Astrocyte of the spinal cord (primary cell): ENCODE data around the gene MAGI2.

Experiments used
- DNase-seq: peaks from one replicate; pipeline ENCODE4 v3.0.0; 2011; ENCODE audit warnings: low read depth, low spot score
- H3K4me3 ChIP-seq: 2 replicates; pipeline ENCODE4 v1.5.1; 2011; ENCODE audit warnings: low read depth, mild to moderate bottlenecking, low read length, moderate library complexity
- in situ Hi-C: cut with HindIII; loops from 2 replicates; pipeline ENCODE4 v1.10.0; 2017; ENCODE audit warnings: low sequenced_read_pairs
- TF ChIP-seq, protein P1 (sequence below): IDR thresholded peaks from 2 replicates; pipeline ENCODE4 v1.5.1; 2012; ENCODE audit warnings: low read depth, mild to moderate bottlenecking, low read length, inconsistent platforms

MAGI2 gene

DNA sequence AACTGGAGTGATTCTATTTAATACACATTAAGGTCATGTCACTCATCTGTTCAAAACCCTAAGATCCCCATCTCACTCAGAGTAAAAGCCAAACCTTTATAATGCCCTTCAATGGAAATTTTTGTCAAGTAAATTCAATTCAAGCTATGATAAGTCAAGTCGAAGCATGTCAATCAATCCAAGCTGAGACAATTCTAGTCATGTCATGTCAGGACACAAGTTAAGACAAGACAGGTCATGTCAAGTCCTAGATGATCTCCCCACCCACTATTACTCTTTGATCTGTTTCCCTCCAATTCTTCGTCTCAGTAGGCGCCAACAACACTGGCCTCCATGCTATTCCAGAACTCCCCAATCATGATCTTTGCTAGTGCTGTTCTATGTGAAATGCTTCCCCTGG, 141.4 kb downstream of the MAGI2 start:
- in situ Hi-C loops = no loop called here
- TF ChIP-seq, protein P1, sequence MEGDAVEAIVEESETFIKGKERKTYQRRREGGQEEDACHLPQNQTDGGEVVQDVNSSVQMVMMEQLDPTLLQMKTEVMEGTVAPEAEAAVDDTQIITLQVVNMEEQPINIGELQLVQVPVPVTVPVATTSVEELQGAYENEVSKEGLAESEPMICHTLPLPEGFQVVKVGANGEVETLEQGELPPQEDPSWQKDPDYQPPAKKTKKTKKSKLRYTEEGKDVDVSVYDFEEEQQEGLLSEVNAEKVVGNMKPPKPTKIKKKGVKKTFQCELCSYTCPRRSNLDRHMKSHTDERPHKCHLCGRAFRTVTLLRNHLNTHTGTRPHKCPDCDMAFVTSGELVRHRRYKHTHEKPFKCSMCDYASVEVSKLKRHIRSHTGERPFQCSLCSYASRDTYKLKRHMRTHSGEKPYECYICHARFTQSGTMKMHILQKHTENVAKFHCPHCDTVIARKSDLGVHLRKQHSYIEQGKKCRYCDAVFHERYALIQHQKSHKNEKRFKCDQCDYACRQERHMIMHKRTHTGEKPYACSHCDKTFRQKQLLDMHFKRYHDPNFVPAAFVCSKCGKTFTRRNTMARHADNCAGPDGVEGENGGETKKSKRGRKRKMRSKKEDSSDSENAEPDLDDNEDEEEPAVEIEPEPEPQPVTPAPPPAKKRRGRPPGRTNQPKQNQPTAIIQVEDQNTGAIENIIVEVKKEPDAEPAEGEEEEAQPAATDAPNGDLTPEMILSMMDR = no peak
- DNase-seq = no peak
- no peak overlapping the region for H3K4me3 ChIP-seq

- no peak for DNase-seq
- H3K4me3 ChIP-seq = no peak overlapping the region
- in situ Hi-C loops = no loop called here
- TF ChIP-seq, protein P1 = no peak
These were observed 145.3 kb downstream of the MAGI2 start for GRCh38 chr7:79308192-79308591.

- TF ChIP-seq, protein P1 = no peak
- in situ Hi-C loops = no loop called here
- no peak for DNase-seq
- no peak overlapping the region for H3K4me3 ChIP-seq
These were observed 146.1 kb downstream of the MAGI2 start for GRCh38 chr7:79307376-79307775.

DNA sequence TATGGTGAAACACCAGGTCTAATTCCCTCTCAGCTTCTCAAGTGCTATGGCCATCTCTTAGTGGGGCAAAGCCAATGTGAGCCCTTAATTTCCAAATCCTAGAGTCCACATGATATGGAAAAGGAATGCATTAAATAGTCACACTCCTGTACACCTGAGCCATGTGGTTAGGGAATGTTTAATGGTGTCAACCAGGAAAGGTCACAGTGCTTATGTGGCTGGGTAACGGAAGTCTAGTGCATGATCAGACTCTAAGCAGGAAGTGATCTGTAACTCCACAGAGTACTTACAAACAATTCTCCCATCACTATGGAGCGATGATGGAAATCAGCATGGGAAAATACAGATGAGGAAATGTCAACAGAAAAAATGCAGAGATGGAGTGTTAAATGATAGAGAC, 148.8 kb downstream of the MAGI2 start:
- DNase-seq = no peak
- TF ChIP-seq, protein P1 = no peak
- in situ Hi-C loops = no loop called here
- no peak overlapping the region for H3K4me3 ChIP-seq

DNA sequence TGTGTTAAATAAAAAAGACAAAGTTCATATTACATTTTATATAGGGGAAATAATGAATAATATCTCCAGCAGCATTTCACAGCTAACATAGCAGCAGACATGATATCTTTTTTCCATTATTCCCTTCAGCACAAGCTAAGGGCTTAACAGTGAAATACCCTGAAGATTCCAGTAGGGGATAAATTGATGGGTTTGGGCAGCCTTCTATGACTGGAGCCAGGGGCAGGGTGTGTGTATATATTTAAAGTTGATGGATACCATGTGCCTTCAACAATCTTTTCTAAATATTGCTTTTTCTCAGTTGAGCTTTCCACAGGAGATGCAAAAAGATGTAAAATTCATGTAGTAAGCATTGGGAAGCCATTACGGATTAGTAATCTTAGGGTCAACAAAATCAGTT, 151.2 kb downstream of the MAGI2 start:
- in situ Hi-C loops = no loop called here
- TF ChIP-seq, protein P1 = no peak
- H3K4me3 ChIP-seq = no peak overlapping the region
- no peak for DNase-seq

GRCh38 chr7:79301419-79301818, 152.0 kb downstream of the MAGI2 start:
- H3K4me3 ChIP-seq = no peak overlapping the region
- no peak for DNase-seq
- in situ Hi-C loops = no loop called here
- TF ChIP-seq, protein P1 = no peak

DNA sequence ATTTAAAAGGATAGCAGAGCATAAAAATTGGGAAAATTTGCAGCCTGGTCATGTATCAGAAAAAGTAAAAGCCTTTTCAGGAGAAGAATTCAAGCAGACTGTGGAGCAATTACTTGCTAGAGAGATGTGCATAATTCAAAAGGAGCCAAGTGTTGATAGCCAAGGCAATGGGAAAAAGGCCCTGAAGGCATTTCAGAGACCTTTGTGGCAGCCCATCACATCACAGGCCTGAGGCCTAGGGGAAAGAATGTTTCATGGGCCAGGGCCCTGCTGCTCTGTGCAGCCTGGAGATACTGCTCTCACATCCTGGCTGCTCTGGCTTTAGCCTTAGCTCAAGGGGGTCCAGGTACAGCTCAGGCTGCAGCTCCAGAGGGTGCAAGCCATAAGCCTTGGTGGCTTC, 152.9 kb downstream of the MAGI2 start:
- H3K4me3 ChIP-seq = no peak overlapping the region
- TF ChIP-seq, protein P1 = no peak
- in situ Hi-C loops = no loop called here
- DNase-seq = no peak
